GM15510 (cell line): ENCODE data around the gene COL25A1.

Source experiments
- POLR2A ChIP-seq: IDR thresholded peaks from 3 replicates; pipeline ENCODE4 v1.6.1; 2011; ENCODE audit warnings: borderline replicate concordance; ENCODE audit not compliant: insufficient read length; ENCODE audit errors: extremely low read depth

The COL25A1 gene

GRCh38 chr4:108980455-108981239, 321.8 kb downstream of the COL25A1 start:
- TF ChIP-seq POLR2A: no peak

- TF ChIP-seq POLR2A: no peak
Observed at GRCh38 chr4:108979759-108980158, 322.7 kb downstream of the COL25A1 start.

GRCh38 chr4:108978066-108978465, 324.4 kb downstream of the COL25A1 start:
- no peak for TF ChIP-seq POLR2A

- TF ChIP-seq POLR2A: no peak
Observed at GRCh38 chr4:108972613-108973283, 329.7 kb downstream of the COL25A1 start.

- no peak for TF ChIP-seq POLR2A
Observed at GRCh38 chr4:108971473-108971872, 331.0 kb downstream of the COL25A1 start.

- no peak for TF ChIP-seq POLR2A
Observed at GRCh38 chr4:108965472-108966076, 336.9 kb downstream of the COL25A1 start.

GRCh38 chr4:108965016-108965415, 337.4 kb downstream of the COL25A1 start:
- TF ChIP-seq POLR2A: no peak

GRCh38 chr4:108963910-108964309, 338.5 kb downstream of the COL25A1 start:
- TF ChIP-seq POLR2A: no peak

- no peak for TF ChIP-seq POLR2A
Observed at GRCh38 chr4:108959491-108959890, 343.0 kb downstream of the COL25A1 start.

GRCh38 chr4:108954880-108955279, 347.6 kb downstream of the COL25A1 start:
- TF ChIP-seq POLR2A: no peak

GRCh38 chr4:108953941-108954340, 348.5 kb downstream of the COL25A1 start:
- no peak for TF ChIP-seq POLR2A

GRCh38 chr4:108950158-108950915, 352.1 kb downstream of the COL25A1 start:
- TF ChIP-seq POLR2A: no peak

- TF ChIP-seq POLR2A: no peak
Observed at GRCh38 chr4:108947526-108947925, 354.9 kb downstream of the COL25A1 start.

- no peak for TF ChIP-seq POLR2A
Observed at GRCh38 chr4:108946237-108946636, 356.2 kb downstream of the COL25A1 start.

- TF ChIP-seq POLR2A: no peak
Observed at GRCh38 chr4:108943976-108944591, 358.4 kb downstream of the COL25A1 start.

- no peak for TF ChIP-seq POLR2A
Observed at GRCh38 chr4:108943371-108943770, 359.1 kb downstream of the COL25A1 start.
